ENCODE measurements around the gene GALNT13. TPM values are rescaled to one million over a fixed set of nuclear protein-coding genes. Genes with fewer than 3 reads are reported as not detected.

The GALNT13 gene
- total RNA-seq, 1 donor from 2014 or later, result 0.52 TPM

GRCh38 chr2:154093856-154094255 lies 222.1 kb downstream of the GALNT13 start:
- TF ChIP-seq, protein P1, sequence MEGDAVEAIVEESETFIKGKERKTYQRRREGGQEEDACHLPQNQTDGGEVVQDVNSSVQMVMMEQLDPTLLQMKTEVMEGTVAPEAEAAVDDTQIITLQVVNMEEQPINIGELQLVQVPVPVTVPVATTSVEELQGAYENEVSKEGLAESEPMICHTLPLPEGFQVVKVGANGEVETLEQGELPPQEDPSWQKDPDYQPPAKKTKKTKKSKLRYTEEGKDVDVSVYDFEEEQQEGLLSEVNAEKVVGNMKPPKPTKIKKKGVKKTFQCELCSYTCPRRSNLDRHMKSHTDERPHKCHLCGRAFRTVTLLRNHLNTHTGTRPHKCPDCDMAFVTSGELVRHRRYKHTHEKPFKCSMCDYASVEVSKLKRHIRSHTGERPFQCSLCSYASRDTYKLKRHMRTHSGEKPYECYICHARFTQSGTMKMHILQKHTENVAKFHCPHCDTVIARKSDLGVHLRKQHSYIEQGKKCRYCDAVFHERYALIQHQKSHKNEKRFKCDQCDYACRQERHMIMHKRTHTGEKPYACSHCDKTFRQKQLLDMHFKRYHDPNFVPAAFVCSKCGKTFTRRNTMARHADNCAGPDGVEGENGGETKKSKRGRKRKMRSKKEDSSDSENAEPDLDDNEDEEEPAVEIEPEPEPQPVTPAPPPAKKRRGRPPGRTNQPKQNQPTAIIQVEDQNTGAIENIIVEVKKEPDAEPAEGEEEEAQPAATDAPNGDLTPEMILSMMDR (conservative IDR thresholded peaks at IDR 0.05; ENCODE audit: low read depth, low read length), result no peak
- H3K4me3 ChIP-seq (ENCODE audit: low read depth, low read length), result no peak overlapping the region
- DNase-seq (ENCODE audit: low read depth), result no peak

DNA sequence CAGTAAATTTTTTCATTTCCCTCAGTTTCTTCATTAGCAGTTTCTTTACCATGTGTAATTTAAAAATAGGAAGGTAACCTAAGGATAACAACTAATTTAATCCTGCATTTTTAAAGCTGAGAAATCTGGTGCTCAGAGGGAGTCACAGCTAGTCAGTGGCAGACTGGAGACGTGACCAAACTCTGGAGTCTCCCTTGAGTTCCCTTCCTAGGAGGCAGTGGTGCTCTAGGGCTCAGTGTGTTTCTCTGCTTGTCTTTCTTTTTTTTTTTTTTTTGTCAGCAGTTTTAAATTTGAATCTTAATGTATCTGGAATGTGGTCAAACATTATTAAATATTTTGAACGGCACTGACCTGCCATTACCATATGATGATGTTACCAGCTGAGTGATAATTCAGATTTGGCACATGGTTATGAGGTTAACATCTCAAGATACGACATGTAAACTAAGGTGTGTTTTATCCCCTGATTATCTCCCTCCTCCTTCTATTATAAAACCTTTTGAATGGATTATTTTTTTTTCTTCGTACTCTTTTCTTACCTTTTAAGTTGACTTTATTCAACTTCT lies 226.2 kb downstream of the GALNT13 start:
- DNase-seq (ENCODE audit: low read depth), result no peak
- TF ChIP-seq, protein P1 (conservative IDR thresholded peaks at IDR 0.05; ENCODE audit: low read depth, low read length), result no peak
- no peak overlapping the region for H3K4me3 ChIP-seq (ENCODE audit: low read depth, low read length)

- H3K4me3 ChIP-seq (ENCODE audit: low read depth, low read length), result no peak overlapping the region
- TF ChIP-seq, protein P1 (conservative IDR thresholded peaks at IDR 0.05; ENCODE audit: low read depth, low read length), result no peak
- no peak for DNase-seq (ENCODE audit: low read depth)
Measured at GRCh38 chr2:154120706-154121105, 249.0 kb downstream of the GALNT13 start.

DNA sequence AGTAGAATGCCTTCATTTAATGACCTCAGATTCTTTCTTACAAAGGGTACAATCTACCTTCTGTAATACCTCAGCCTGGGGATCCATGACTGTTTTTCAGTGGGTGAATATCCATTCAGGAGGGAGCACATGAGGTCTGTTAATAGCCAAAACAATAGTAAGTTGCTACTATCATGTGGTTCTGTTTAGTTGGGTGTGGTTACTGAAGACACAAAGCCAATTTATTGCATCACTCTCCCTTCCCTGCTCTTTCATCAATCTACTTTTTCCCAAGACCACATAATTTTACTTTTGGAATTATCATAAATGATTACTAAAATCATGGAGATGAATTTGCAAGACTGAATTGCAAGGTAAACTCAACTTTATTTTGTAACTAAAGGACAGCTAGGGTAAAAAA lies 254.2 kb downstream of the GALNT13 start:
- no peak for DNase-seq (ENCODE audit: low read depth)

GRCh38 chr2:154130821-154131220 lies 259.1 kb downstream of the GALNT13 start:
- TF ChIP-seq, protein P1 (conservative IDR thresholded peaks at IDR 0.05; ENCODE audit: low read depth, low read length), result no peak
- no peak for DNase-seq (ENCODE audit: low read depth)
- H3K4me3 ChIP-seq (ENCODE audit: low read depth, low read length), result no peak overlapping the region

More for the DNA sequence above, 254.2 kb downstream of the GALNT13 start:
- TF ChIP-seq, protein P1 (conservative IDR thresholded peaks at IDR 0.05; ENCODE audit: low read depth, low read length), result no peak
- no peak overlapping the region for H3K4me3 ChIP-seq (ENCODE audit: low read depth, low read length)

DNA sequence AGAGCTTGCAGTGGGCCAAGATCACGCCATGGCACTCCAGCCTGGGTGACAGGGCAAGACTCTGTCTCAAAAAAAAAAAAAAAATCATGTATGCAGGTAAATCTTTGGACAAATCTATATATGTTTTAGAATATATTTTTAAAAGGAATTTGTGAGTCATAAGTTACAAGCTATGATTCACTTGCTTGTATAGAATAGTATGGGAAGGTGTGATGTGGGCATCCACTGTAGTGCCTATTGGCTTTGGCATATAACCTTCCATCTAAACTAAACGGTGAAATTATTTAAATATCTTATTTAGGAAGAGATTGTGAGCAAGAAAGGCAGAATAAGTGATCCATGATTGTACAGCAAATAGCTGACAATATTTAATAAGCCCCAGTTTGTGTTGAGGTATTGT lies 261.1 kb downstream of the GALNT13 start:
- no peak for DNase-seq (ENCODE audit: low read depth)
- H3K4me3 ChIP-seq (ENCODE audit: low read depth, low read length), result no peak overlapping the region
- TF ChIP-seq, protein P1 (conservative IDR thresholded peaks at IDR 0.05; ENCODE audit: low read depth, low read length), result no peak

DNA sequence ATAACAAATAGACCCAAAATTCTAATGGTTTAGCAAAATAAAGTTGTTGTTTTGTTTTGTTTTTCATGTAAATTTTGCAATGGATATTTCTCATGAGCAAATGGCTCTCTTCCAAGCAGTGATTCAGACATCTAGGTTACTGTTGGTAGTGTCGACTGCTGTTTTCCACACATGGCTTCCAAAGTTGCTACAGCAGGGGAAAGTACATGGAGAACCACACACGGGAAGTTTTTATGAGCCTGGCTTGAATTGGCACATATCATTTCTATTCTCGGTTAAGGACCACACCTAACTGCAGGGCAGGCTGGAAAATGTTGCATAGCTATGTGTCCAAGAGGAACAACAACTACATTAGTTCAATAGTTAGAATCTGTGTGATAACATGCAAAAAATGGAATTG lies 262.1 kb downstream of the GALNT13 start:
- TF ChIP-seq, protein P1 (conservative IDR thresholded peaks at IDR 0.05; ENCODE audit: low read depth, low read length), result no peak
- no peak overlapping the region for H3K4me3 ChIP-seq (ENCODE audit: low read depth, low read length)
- no peak for DNase-seq (ENCODE audit: low read depth)
